ENCODE data around the gene DPP8. TPM values are rescaled to one million over a fixed set of nuclear protein-coding genes. Genes with fewer than 3 reads are reported as not detected.

DPP8 gene
- total RNA-seq, 4 donors from 2014 or later = 30.5 to 42.4 (median 41.5) TPM

DNA sequence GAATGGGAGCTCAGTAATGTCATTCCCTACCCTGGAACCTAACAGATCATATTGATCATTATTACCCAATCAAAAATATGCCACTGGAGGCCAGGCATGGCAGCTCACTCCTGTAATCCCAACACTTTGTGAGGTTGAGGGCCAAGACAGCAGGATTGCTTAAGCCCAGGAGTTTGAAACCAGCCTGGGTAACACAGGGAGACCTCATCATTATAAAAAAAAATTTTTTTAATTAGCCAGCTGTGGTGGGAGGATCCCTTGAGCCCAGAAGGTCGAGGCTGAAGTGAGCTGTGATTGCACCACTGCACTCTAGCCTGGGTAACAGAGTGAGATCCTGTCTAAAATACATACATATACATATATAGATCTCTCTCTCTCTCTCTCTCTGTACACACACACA is 104.9 kb downstream of the DPP8 start:
- Histone ChIP-seq H3K9me3 (no peaks in the 10 kb centered on the region), H3K4me1 (peaks cover 0 to 8% (median 0%) of the 10 kb centered on the region in 4 donors), H3K4me3 (no peak overlapping the region), H3K36me3 (no peaks in the 10 kb centered on the region), H3K27ac (no peak overlapping the region), H3K27me3 (no peaks in the 10 kb centered on the region)
- no peak for DNase-seq
- TF ChIP-seq, protein P1, sequence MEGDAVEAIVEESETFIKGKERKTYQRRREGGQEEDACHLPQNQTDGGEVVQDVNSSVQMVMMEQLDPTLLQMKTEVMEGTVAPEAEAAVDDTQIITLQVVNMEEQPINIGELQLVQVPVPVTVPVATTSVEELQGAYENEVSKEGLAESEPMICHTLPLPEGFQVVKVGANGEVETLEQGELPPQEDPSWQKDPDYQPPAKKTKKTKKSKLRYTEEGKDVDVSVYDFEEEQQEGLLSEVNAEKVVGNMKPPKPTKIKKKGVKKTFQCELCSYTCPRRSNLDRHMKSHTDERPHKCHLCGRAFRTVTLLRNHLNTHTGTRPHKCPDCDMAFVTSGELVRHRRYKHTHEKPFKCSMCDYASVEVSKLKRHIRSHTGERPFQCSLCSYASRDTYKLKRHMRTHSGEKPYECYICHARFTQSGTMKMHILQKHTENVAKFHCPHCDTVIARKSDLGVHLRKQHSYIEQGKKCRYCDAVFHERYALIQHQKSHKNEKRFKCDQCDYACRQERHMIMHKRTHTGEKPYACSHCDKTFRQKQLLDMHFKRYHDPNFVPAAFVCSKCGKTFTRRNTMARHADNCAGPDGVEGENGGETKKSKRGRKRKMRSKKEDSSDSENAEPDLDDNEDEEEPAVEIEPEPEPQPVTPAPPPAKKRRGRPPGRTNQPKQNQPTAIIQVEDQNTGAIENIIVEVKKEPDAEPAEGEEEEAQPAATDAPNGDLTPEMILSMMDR (IDR thresholded peaks at IDR 0.05) = no peak
- TF ChIP-seq POLR2A (IDR thresholded peaks at IDR 0.05) = no peak

DNA sequence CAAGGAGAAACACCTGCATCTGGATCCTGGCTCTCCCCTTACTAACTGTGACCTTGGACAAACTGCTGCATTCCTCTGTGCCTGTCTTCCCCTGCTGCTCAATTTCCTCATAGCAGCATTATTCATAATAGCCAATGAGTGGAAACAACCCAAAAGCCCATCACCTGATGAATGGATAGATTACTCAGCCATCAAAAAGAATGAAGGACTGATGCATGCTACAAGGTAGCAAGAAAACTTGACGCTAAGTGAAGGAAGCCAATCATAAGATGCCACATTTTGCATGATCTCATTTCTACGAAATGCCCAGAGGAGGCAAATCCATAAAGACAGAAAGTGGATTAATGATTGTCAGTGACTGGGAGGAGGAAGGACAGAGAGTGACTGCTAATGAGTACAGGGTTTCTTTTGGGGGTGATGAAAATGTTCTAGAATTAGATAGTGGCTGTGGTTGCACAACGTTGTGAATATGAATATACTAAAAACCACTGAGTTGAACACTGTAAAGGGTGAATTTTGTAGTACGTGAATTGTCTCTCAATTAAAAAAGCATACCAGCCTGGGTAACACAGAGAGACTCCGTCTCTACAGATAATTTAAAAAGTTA is 105.9 kb downstream of the DPP8 start:
- no peak overlapping the region for H3K4me3 ChIP-seq
- TF ChIP-seq POLR2A (IDR thresholded peaks at IDR 0.05) = no peak
- TF ChIP-seq, protein P1 (IDR thresholded peaks at IDR 0.05) = no peak
- H3K27ac ChIP-seq = no peak overlapping the region
- H3K27me3 ChIP-seq = no peaks in the 10 kb centered on the region
- peaks cover 0 to 8% (median 0%) of the 10 kb centered on the region in 4 donors for H3K4me1 ChIP-seq
- no peak for DNase-seq
- no peaks in the 10 kb centered on the region for H3K9me3 ChIP-seq
- no peaks in the 10 kb centered on the region for H3K36me3 ChIP-seq

DNA sequence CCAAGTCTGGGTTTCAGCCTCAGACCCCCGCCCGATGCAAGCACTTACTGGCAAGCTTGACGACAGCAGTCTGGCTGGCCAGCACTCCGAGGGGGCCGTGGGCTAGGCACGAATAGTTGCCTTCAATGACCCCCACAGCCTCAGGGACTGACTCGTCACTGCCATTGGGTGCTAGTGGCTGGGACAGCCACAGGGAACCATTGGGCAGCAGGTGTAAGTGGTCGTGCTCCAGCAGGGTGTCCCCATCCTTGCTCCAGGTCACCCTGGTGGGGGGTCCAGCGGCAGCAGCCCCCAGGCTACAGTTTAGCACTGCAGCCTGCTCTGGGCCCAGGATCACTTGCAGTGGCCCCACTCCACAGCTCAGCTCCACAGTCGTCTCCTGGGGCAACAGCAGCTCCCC is 106.5 kb downstream of the DPP8 start:
- DNase-seq = no peak
- Histone ChIP-seq H3K27me3 (no peaks in the 10 kb centered on the region), H3K9me3 (no peaks in the 10 kb centered on the region), H3K36me3 (no peaks in the 10 kb centered on the region), H3K27ac (no peak overlapping the region), H3K4me1 (peaks cover 0 to 8% (median 0%) of the 10 kb centered on the region in 4 donors), H3K4me3 (no peak overlapping the region)
- TF ChIP-seq POLR2A (IDR thresholded peaks at IDR 0.05) = no peak
- TF ChIP-seq, protein P1 (IDR thresholded peaks at IDR 0.05) = no peak

DNA sequence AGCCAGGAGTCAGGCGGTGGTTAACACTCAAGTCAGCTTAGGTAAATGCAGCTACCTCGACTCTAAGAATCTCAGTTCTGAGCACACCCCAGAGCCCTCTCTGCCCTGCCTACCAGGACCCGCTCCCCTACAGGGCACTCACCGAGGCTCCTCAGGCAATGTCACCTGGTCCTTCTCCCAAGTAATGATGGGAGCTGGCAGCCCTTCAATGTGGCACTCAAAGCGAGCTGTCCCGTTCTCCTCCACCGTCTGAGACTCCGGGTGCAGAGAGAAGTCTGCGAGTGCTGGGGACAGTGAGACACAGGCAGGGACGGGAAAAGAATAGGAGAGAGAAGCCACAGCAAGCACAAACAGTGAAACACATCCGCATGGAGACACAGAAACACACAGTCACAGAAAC is 107.5 kb downstream of the DPP8 start:
- no peak for DNase-seq
- no peak overlapping the region for H3K4me3 ChIP-seq
- H3K36me3 ChIP-seq = no peaks in the 10 kb centered on the region
- H3K27ac ChIP-seq = no peak overlapping the region
- no peaks in the 10 kb centered on the region for H3K9me3 ChIP-seq
- H3K27me3 ChIP-seq = no peaks in the 10 kb centered on the region
- TF ChIP-seq, protein P1 (IDR thresholded peaks at IDR 0.05) = no peak
- TF ChIP-seq POLR2A (IDR thresholded peaks at IDR 0.05) = no peak
- H3K4me1 ChIP-seq = peaks cover 0 to 1% (median 0%) of the 10 kb centered on the region in 4 donors

DNA sequence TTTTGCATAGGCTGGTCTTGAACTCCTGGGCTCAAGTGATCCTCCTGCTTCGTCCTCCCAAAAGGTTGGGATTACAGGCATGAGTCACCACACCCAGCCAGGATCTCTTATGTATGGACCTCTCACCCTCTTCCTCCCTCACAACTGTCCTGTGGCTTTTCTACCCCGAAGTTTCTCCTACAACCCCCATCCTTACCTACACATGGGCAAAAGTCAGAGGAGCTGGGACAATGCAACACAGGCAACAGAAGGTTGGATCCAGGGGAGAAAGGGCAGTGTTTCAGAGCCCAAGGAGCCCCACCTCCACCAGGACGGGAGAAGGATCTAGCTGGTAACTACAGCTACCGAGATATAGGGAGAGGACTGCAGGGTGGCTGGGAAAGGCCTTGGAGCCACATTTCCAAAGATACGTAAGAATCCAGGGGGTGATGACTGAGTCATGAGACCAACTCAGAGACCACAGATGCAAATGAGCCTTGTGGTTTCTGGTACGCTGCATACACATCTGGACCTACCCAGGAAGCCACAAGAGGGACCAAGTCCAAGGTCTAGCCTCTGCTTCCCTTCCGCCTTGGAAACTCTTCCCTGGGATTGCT is 108.4 kb downstream of the DPP8 start:
- no peak for TF ChIP-seq POLR2A (IDR thresholded peaks at IDR 0.05)
- TF ChIP-seq, protein P1 (IDR thresholded peaks at IDR 0.05) = no peak
- Histone ChIP-seq H3K36me3 (no peaks in the 10 kb centered on the region), H3K4me1 (no peaks in the 10 kb centered on the region), H3K27ac (no peak overlapping the region), H3K4me3 (no peak overlapping the region), H3K27me3 (no peaks in the 10 kb centered on the region), H3K9me3 (no peaks in the 10 kb centered on the region)
- DNase-seq = peak in 1 of 3 donors; percentile 46
